MM.1S (cell line): ENCODE data around the gene NDST1.

ENCODE experiments used
- DNase-seq: peaks from one replicate; pipeline ENCODE4 v3.0.0-alpha.2; 2015
- H2AFZ ChIP-seq: fragments of 300-600 bp; sonication (generic); 2 replicates; pipeline ENCODE4 v1.6.0; 2016; ENCODE audit warnings: antibody characterized with exemption, low read length
- H3F3A ChIP-seq: fragments of 300-600 bp; sonication (generic); 2 replicates; pipeline ENCODE4 v1.6.1; 2016; ENCODE audit warnings: mild to moderate bottlenecking, antibody characterized with exemption, low read length, moderate library complexity, mixed read lengths; ENCODE audit not compliant: insufficient read depth
- H3K27ac ChIP-seq: fragments of 300-600 bp; sonication (generic); 2 replicates; pipeline ENCODE4 v1.5.1; 2016; ENCODE audit warnings: mild to moderate bottlenecking, low read length
- H3K27me3 ChIP-seq: fragments of 300-600 bp; sonication (generic); replicated peaks from 2 replicates; pipeline ENCODE4 v1.6.0; 2016; ENCODE audit warnings: low read length; ENCODE audit not compliant: insufficient read depth
- H3K36me3 ChIP-seq: fragments of 300-600 bp; sonication (generic); replicated peaks from 2 replicates; pipeline ENCODE4 v1.6.1; 2016; ENCODE audit warnings: mild to moderate bottlenecking, low read length, mixed read lengths; ENCODE audit not compliant: insufficient read depth
- H3K4me1 ChIP-seq: fragments of 300-600 bp; sonication (generic); 2 replicates; pipeline ENCODE4 v1.6.1; 2016; ENCODE audit warnings: low read length, mixed read lengths
- H3K4me2 ChIP-seq: fragments of 300-600 bp; sonication (generic); 2 replicates; pipeline ENCODE4 v1.6.0; 2016; ENCODE audit warnings: low read depth, low read length
- H3K4me3 ChIP-seq: fragments of 300-600 bp; sonication (generic); 2 replicates; pipeline ENCODE4 v1.5.1; 2016; ENCODE audit warnings: low read length, mixed read lengths
- H3K79me2 ChIP-seq: fragments of 300-600 bp; sonication (generic); 2 replicates; pipeline ENCODE4 v1.6.1; 2016; ENCODE audit warnings: mixed run types, low read length, mixed read lengths
- H3K9ac ChIP-seq: fragments of 300-600 bp; sonication (generic); 2 replicates; pipeline ENCODE4 v1.6.1; 2016; ENCODE audit warnings: low read length, mixed read lengths
- H3K9me2 ChIP-seq: fragments of 300-600 bp; sonication (generic); replicated peaks from 2 replicates; pipeline ENCODE4 v1.6.1; 2016; ENCODE audit warnings: mild to moderate bottlenecking, low read length, mixed read lengths; ENCODE audit not compliant: insufficient read depth
- H3K9me3 ChIP-seq: fragments of 300-600 bp; sonication (generic); replicated peaks from 2 replicates; pipeline ENCODE4 v1.6.1; 2016; ENCODE audit warnings: mild to moderate bottlenecking, low read length, mixed read lengths; ENCODE audit not compliant: insufficient read depth
- H4K20me1 ChIP-seq: fragments of 300-600 bp; sonication (generic); 2 replicates; pipeline ENCODE4 v1.6.1; 2016; ENCODE audit warnings: mild to moderate bottlenecking, low read length, moderate library complexity, mixed read lengths; ENCODE audit not compliant: insufficient read depth
- CTCF ChIP-seq: fragments of 300-600 bp; sonication (generic); IDR thresholded peaks from 2 replicates; pipeline ENCODE4 v1.5.1; 2016; ENCODE audit warnings: antibody characterized with exemption, low read length, mixed read lengths
- EZH2 ChIP-seq: fragments of 300-600 bp; sonication (generic); optimal IDR thresholded peaks from 2 replicates; pipeline ENCODE3; 2017; ENCODE audit warnings: low read depth, mild to moderate bottlenecking, antibody characterized with exemption, low read length, mixed read lengths
- EZH2phosphoT487 ChIP-seq: fragments of 300-600 bp; sonication (generic); IDR thresholded peaks from 2 replicates; pipeline ENCODE4 v1.6.1; 2018; ENCODE audit warnings: antibody characterized with exemption, low read length

Gene NDST1

GRCh38 chr5:150487199-150488061 is 20.5 kb upstream of the NDST1 start:
- peak; percentile 27 for DNase-seq
- H3K9ac ChIP-seq: peak overlapping the region; percentile 85
- H3K4me2 ChIP-seq: peak overlapping the region; percentile 71
- H3K9me3 ChIP-seq: no peaks in the 10 kb centered on the region
- no peaks in the 10 kb centered on the region for H3K36me3 ChIP-seq
- H3K79me2 ChIP-seq: peaks cover 53% of the 10 kb centered on the region
- peak overlapping the region; percentile 96 for H2AFZ ChIP-seq
- H4K20me1 ChIP-seq: no peaks in the 10 kb centered on the region
- no peaks in the 10 kb centered on the region for H3K9me2 ChIP-seq
- H3K27ac ChIP-seq: peak overlapping the region; percentile 38; the same call in 1 of the 2 replicates
- TF ChIP-seq EZH2: no peak
- TF ChIP-seq CTCF: peak; percentile 34
- TF ChIP-seq EZH2phosphoT487: no peak
- peaks cover 8% of the 10 kb centered on the region for H3F3A ChIP-seq
- H3K4me1 ChIP-seq: peaks cover 34% of the 10 kb centered on the region
- peak overlapping the region; percentile 88 for H3K4me3 ChIP-seq
- no peaks in the 10 kb centered on the region for H3K27me3 ChIP-seq

- no peak overlapping the region for H3K27ac ChIP-seq
- no peak for TF ChIP-seq EZH2
- peaks cover 34% of the 10 kb centered on the region for H3K4me1 ChIP-seq
These were observed 19.2 kb upstream of the NDST1 start for GRCh38 chr5:150488519-150489359.

GRCh38 chr5:150489360-150490295 is 18.3 kb upstream of the NDST1 start:
- DNase-seq: peak; percentile 18
- peak overlapping the region; percentile 14; the same call in 1 of the 2 replicates for H3K4me2 ChIP-seq
- peaks cover 56% of the 10 kb centered on the region for H3K79me2 ChIP-seq
- H3K27ac ChIP-seq: peak overlapping the region; percentile 42; the same call in 1 of the 2 replicates
- H2AFZ ChIP-seq: no peak overlapping the region
- no peaks in the 10 kb centered on the region for H4K20me1 ChIP-seq
- no peaks in the 10 kb centered on the region for H3K27me3 ChIP-seq
- no peaks in the 10 kb centered on the region for H3K36me3 ChIP-seq
- H3K9ac ChIP-seq: no peak overlapping the region
- H3K4me1 ChIP-seq: peaks cover 34% of the 10 kb centered on the region
- H3K9me3 ChIP-seq: no peaks in the 10 kb centered on the region
- no peaks in the 10 kb centered on the region for H3K9me2 ChIP-seq
- H3F3A ChIP-seq: peaks cover 8% of the 10 kb centered on the region
- TF ChIP-seq CTCF (no peak), EZH2phosphoT487 (no peak), EZH2 (no peak)
- no peak overlapping the region for H3K4me3 ChIP-seq

More at GRCh38 chr5:150488519-150489359, 19.2 kb upstream of the NDST1 start:
- no peak overlapping the region for H3K4me2 ChIP-seq
- no peaks in the 10 kb centered on the region for H3K9me3 ChIP-seq
- peaks cover 8% of the 10 kb centered on the region for H3F3A ChIP-seq
- no peak overlapping the region for H3K4me3 ChIP-seq
- H3K79me2 ChIP-seq: peaks cover 56% of the 10 kb centered on the region
- H2AFZ ChIP-seq: no peak overlapping the region
- H4K20me1 ChIP-seq: no peaks in the 10 kb centered on the region
- H3K36me3 ChIP-seq: no peaks in the 10 kb centered on the region
- DNase-seq: no peak
- no peaks in the 10 kb centered on the region for H3K9me2 ChIP-seq
- H3K27me3 ChIP-seq: no peaks in the 10 kb centered on the region
- H3K9ac ChIP-seq: no peak overlapping the region
